Astrocyte (in vitro differentiated cells and primary cell): Measurements from ENCODE around the gene DCAF6. TPM values are rescaled to one million over a fixed set of nuclear protein-coding genes. Genes with fewer than 3 reads are reported as not detected.

Source experiments
- DNase-seq: peaks from one replicate; pipeline ENCODE4 v3.0.0-alpha.2; 2010; ENCODE audit warnings: low read depth
- FAIRE-seq: peaks from 2 replicates; lab custom pipeline; 2011; peaks lifted over from hg19 to GRCh38; lab: Jason Lieb, UNC
- H2AFZ ChIP-seq: 2 replicates; pipeline ENCODE4 v1.6.0; 2012; ENCODE audit warnings: low read depth, low read length, inconsistent platforms
- H3K27ac ChIP-seq: 2 replicates; pipeline ENCODE4 v1.5.1; 2011; ENCODE audit warnings: low read depth, low read length, inconsistent platforms
- H3K27me3 ChIP-seq: 2 replicates; pipeline ENCODE4 v1.6.0; 2011; ENCODE audit warnings: low read length, inconsistent platforms; ENCODE audit not compliant: insufficient read depth
- H3K36me3 ChIP-seq: 2 replicates; pipeline ENCODE4 v1.5.1; 2011; ENCODE audit warnings: low read length, inconsistent platforms; ENCODE audit not compliant: insufficient read depth
- H3K4me1 ChIP-seq: 2 replicates; pipeline ENCODE4 v1.5.1; 2011; ENCODE audit warnings: low read length, inconsistent platforms; ENCODE audit not compliant: insufficient read depth
- H3K4me2 ChIP-seq: 2 replicates; pipeline ENCODE4 v1.6.0; 2012; ENCODE audit warnings: low read length, inconsistent platforms
- H3K4me3 ChIP-seq: 2 replicates; pipeline ENCODE4 v1.5.1; 2011; ENCODE audit warnings: low read depth, mild to moderate bottlenecking, low read length, inconsistent platforms; ENCODE audit not compliant: insufficient read depth
- H3K79me2 ChIP-seq: 2 replicates; pipeline ENCODE4 v1.6.0; 2012; ENCODE audit warnings: mild to moderate bottlenecking, low read length, inconsistent platforms; ENCODE audit not compliant: insufficient read depth
- H3K9ac ChIP-seq: 2 replicates; pipeline ENCODE4 v1.6.0; 2012; ENCODE audit warnings: mild to moderate bottlenecking, low read length, inconsistent platforms
- H3K9me3 ChIP-seq: 2 replicates; pipeline ENCODE4 v1.5.1; 2012; ENCODE audit warnings: low read depth, mild to moderate bottlenecking, low read length, inconsistent platforms; ENCODE audit not compliant: insufficient read depth
- H4K20me1 ChIP-seq: 2 replicates; pipeline ENCODE4 v1.6.0; 2012; ENCODE audit warnings: low read length, inconsistent platforms; ENCODE audit not compliant: insufficient read depth
- H3K27ac Mint-ChIP-seq: one replicate; pipeline ENCODE4 v1.8.0; 2021; ENCODE audit warnings: mild to moderate bottlenecking, mixed read lengths; ENCODE audit not compliant: unreplicated experiment
- H3K27me3 Mint-ChIP-seq: one replicate; pipeline ENCODE4 v1.8.0; 2021; ENCODE audit warnings: low read depth, mixed read lengths; ENCODE audit not compliant: unreplicated experiment
- H3K36me3 Mint-ChIP-seq: one replicate; pipeline ENCODE4 v1.8.0; 2021; ENCODE audit warnings: low read depth, mixed read lengths; ENCODE audit not compliant: unreplicated experiment
- H3K4me1 Mint-ChIP-seq: one replicate; pipeline ENCODE4 v1.8.0; 2021; ENCODE audit warnings: low read depth, mixed read lengths; ENCODE audit not compliant: unreplicated experiment
- H3K4me3 Mint-ChIP-seq: one replicate; pipeline ENCODE4 v1.8.0; 2021; ENCODE audit warnings: mild to moderate bottlenecking, moderate library complexity, mixed read lengths; ENCODE audit not compliant: unreplicated experiment
- H3K9me3 Mint-ChIP-seq: one replicate; pipeline ENCODE4 v1.8.0; 2021; ENCODE audit warnings: mild to moderate bottlenecking, mixed read lengths; ENCODE audit not compliant: unreplicated experiment
- EZH2 ChIP-seq: IDR thresholded peaks from 2 replicates; pipeline ENCODE4 v1.6.1; 2012; ENCODE audit warnings: mild to moderate bottlenecking, low read length, inconsistent platforms; ENCODE audit not compliant: insufficient read depth
- total RNA-seq: library from RNA; stranded (reverse); gene quantifications from 2 replicates; pipeline ENCODE4 v1.2.1, GENCODE V29; 2021
- TF ChIP-seq, protein P1 (sequence below): IDR thresholded peaks from 2 replicates; pipeline ENCODE4 v1.5.1; 2011; ENCODE audit warnings: low read depth, mild to moderate bottlenecking, inconsistent platforms, low read length, moderate library complexity; ENCODE audit not compliant: insufficient read depth

The DCAF6 gene
- total RNA-seq, 1 donor from 2014 or later, result 57.4 TPM

DNA sequence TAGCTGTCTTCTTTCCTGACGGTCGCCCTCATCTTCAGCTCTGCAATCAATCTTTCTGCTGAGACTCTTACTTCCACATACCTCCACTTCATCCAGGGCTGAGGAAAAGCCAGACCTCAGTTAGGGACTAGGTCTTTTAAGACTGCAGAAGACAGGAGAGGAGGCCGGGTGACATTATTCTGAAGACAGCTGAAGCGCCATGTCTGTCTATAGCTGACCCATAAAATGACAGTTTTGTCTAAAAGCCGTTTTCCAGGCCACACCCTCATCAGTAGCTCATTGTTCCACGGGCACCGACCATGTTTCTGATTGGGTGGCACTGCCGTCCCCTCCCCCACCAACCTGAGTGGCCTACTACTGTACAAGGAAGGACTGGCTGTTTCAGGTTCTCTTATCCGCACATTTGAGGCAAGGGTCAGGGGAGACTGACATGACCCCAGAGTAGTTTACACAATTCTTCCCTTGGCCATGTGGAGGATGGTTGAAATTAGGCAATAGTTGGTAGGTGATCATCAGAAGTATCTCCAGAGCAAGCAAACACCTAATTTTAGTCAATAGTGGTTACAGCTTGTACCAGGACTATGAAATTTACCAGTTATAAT is 22.5 kb upstream of the DCAF6 start, which contains the start of gene ADCY10:
TSS of gene ADCY10 (minus strand) at position 240 of the 602 bp plus-strand sequence. CDS start 8,994 bp downstream, outside the sequence.
- no peak for DNase-seq
- Histone ChIP-seq H2AFZ (no peak within 1 kb of the TSS), H3K9ac (no peak within 1 kb of the TSS), H3K4me3 (no peak within 1 kb of the TSS), H4K20me1 (no peaks in the 10 kb centered on the region), H3K4me2 (no peak within 1 kb of the TSS), H3K36me3 (no peaks in the 10 kb centered on the region), H3K27ac (no peak within 1 kb of the TSS), H3K9me3 (no peaks in the 10 kb centered on the region), H3K4me1 (no peaks in the 10 kb centered on the region), H3K27me3 (no peaks in the 10 kb centered on the region), H3K79me2 (no peaks in the 10 kb centered on the region)
- FAIRE-seq, result no peak
- peaks cover 6% of the 10 kb centered on the region for H3K4me1 Mint-ChIP-seq
- H3K4me3 Mint-ChIP-seq, result no peak within 1 kb of the TSS
- peaks cover 3% of the 10 kb centered on the region for H3K9me3 Mint-ChIP-seq
- no peaks in the 10 kb centered on the region for H3K27me3 Mint-ChIP-seq
- no peak within 1 kb of the TSS for H3K27ac Mint-ChIP-seq
- TF ChIP-seq, protein P1, sequence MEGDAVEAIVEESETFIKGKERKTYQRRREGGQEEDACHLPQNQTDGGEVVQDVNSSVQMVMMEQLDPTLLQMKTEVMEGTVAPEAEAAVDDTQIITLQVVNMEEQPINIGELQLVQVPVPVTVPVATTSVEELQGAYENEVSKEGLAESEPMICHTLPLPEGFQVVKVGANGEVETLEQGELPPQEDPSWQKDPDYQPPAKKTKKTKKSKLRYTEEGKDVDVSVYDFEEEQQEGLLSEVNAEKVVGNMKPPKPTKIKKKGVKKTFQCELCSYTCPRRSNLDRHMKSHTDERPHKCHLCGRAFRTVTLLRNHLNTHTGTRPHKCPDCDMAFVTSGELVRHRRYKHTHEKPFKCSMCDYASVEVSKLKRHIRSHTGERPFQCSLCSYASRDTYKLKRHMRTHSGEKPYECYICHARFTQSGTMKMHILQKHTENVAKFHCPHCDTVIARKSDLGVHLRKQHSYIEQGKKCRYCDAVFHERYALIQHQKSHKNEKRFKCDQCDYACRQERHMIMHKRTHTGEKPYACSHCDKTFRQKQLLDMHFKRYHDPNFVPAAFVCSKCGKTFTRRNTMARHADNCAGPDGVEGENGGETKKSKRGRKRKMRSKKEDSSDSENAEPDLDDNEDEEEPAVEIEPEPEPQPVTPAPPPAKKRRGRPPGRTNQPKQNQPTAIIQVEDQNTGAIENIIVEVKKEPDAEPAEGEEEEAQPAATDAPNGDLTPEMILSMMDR, result no peak
- TF ChIP-seq EZH2, result no peak
- peaks cover 12% of the 10 kb centered on the region for H3K36me3 Mint-ChIP-seq

DNA sequence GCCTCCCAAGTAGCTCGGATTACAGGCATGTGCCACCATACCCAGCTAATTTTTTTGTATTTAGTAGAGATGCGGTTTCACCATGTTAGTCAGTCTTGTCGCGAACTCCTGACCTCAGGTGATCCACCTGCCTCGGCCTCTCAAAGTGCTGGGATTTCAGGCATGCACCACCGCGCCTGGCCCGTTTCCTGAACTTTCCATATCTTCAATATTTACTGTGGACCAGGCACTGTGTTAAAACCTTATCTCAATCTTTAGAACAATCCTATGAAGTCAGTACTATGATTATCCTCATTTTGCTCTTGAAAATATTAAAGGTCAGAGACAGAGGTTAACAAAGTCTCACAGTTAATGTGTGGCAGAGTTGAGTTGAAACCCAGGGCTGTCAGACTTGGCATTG is 20.9 kb upstream of the DCAF6 start:
- Histone ChIP-seq H3K9me3 (no peaks in the 10 kb centered on the region), H3K27me3 (no peaks in the 10 kb centered on the region), H3K4me1 (no peaks in the 10 kb centered on the region), H2AFZ (no peak overlapping the region), H3K36me3 (no peaks in the 10 kb centered on the region), H3K4me3 (no peak overlapping the region), H3K4me2 (no peak overlapping the region), H3K79me2 (no peaks in the 10 kb centered on the region), H4K20me1 (no peaks in the 10 kb centered on the region), H3K9ac (no peak overlapping the region), H3K27ac (no peak overlapping the region)
- Mint-ChIP-seq H3K27ac (no peak overlapping the region), H3K4me3 (no peak overlapping the region), H3K36me3 (peaks cover 7% of the 10 kb centered on the region), H3K27me3 (no peaks in the 10 kb centered on the region), H3K9me3 (no peaks in the 10 kb centered on the region), H3K4me1 (no peaks in the 10 kb centered on the region)
- no peak for DNase-seq
- no peak for FAIRE-seq
- TF ChIP-seq, protein P1, result no peak
- TF ChIP-seq EZH2, result no peak

DNA sequence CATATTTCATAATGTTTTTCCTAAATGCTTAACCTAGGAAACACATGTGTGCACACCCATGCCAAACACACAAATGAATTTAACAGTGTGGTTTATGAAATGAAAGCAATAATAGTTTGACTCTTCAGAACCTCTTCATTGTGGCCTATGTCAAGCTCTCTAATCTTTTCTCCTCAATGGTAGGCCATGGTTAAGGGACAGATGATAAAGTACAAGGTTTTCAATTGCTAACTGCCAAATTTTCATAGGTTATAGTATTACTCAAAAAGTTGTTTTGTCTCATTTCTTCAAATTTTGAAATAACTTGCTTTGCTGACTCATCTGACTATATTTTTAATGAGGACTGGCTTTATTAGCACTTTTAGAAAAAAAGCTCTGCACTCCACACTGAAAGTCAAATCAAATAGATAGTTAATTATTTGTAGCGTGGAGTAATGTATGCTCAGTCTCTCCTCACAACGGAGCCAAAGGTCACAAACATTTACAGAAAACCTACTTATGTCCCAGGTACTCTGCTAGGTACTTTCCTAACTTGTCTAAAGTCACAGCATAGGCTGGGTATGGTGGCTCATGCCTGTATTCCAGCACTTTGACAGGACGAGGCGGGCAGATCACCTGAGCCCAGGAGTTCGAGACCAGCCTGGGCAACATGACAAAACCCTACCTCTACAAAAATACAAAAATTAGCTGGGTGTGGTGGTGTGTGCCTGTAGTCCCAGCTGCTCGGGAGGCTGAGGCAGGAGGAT is 19.5 kb upstream of the DCAF6 start:
- peaks cover 7% of the 10 kb centered on the region for H3K36me3 Mint-ChIP-seq
- DNase-seq (no peak), FAIRE-seq (no peak)
- H3K27me3 ChIP-seq, result no peaks in the 10 kb centered on the region
- no peak overlapping the region for H3K9ac ChIP-seq
- H3K27ac Mint-ChIP-seq, result no peak overlapping the region
- no peak overlapping the region for H3K4me2 ChIP-seq
- peaks cover under 1% of the 10 kb centered on the region for H3K4me1 Mint-ChIP-seq
- no peak overlapping the region for H3K27ac ChIP-seq
- H3K79me2 ChIP-seq, result no peaks in the 10 kb centered on the region
- no peak for TF ChIP-seq EZH2
- TF ChIP-seq, protein P1, result no peak
- no peak overlapping the region for H2AFZ ChIP-seq
- H3K9me3 ChIP-seq, result no peaks in the 10 kb centered on the region
- no peaks in the 10 kb centered on the region for H3K27me3 Mint-ChIP-seq
- no peaks in the 10 kb centered on the region for H3K36me3 ChIP-seq
- H3K4me1 ChIP-seq, result no peaks in the 10 kb centered on the region
- H3K9me3 Mint-ChIP-seq, result no peaks in the 10 kb centered on the region
- H4K20me1 ChIP-seq, result no peaks in the 10 kb centered on the region
- no peak overlapping the region for H3K4me3 Mint-ChIP-seq
- no peak overlapping the region for H3K4me3 ChIP-seq
